NCI-H69 (cell line): Measurements from ENCODE around the gene MGAT3.
A peak's percentile ranks its signal among the peaks of the same experiment; 100 is the strongest.

Experiments
- DNase-seq: peaks from one replicate; lab custom pipeline; 2025; lab: John Stamatoyannopoulos, UW

Gene MGAT3

DNA sequence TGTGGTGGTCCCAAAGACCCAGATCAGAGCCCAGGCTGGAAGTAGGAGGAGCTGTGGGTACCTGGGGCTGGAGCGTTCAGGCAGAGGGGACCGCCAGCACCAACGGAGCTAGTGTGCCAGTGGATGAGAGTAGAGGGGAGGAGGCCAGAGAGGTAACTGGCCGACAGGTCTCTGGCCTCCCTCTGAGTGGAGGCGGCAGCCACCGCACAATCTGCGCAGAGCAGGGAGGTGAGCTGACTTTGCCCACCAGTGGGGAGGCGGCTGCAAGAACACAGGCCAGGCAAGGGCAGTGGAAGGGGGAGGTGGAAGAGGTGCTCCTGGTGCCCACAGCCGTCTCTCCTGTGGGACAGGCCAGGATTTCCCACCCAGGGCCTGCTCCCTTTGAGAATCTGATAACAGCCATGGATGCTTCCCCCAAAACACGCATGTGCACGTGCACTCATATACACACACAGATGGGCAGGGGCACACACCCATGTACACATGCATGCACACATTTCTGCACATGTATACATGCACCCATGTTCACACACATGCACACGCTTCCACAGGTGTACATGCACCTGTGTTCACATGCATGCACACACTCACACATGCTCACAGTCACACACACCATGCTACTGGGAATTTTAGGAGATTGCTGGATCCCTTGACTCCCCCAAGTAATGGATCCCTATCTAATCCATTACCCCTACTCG is 6.4 kb upstream of the MGAT3 start:
- DNase-seq, result no peak

DNA sequence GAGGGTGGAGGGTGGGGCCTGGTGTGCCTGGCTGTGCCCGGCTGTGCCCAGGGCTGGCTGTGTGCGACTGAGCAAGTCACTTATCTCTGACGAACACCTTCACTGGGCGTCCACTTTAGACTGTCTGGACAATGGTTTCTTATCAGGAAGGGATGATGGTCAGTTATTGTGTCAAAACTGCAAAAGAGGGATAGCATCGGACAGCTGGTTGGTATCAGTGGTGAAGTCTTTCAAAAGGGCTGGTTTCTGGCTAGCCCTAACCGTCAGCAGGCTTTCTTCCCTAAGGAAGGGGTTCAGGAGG is 4.1 kb upstream of the MGAT3 start:
- no peak for DNase-seq

DNA sequence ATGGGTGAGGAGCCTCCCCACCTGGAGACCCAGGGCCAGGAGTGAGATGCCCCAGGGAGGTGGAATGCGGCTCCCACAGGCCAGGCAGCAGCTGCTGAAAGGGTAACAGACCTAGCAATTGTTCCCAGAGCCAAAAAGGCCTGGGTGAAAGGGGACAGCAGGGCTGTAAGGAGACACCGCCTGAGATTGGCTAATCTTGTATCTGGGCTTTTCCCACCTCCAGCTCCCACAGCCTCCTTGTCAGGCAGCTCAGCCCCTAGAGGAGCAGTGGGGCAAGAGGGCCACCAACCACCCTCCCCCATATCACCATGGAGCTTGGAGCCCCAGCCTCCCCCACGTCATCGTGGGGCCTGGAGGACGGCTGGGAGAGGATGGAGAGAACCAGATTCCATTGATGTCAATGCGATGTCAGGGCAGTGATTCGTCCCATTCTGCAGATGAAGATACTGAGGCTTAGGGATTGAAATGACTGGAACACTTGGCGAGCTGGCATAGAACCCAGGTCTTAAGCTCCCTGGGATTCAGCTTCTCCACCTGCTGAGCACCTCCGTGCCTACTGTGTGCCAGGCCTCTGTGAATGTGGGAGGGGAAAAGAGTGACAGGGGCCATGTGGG is 2.9 kb upstream of the MGAT3 start:
- peak; percentile 20 for DNase-seq

DNA sequence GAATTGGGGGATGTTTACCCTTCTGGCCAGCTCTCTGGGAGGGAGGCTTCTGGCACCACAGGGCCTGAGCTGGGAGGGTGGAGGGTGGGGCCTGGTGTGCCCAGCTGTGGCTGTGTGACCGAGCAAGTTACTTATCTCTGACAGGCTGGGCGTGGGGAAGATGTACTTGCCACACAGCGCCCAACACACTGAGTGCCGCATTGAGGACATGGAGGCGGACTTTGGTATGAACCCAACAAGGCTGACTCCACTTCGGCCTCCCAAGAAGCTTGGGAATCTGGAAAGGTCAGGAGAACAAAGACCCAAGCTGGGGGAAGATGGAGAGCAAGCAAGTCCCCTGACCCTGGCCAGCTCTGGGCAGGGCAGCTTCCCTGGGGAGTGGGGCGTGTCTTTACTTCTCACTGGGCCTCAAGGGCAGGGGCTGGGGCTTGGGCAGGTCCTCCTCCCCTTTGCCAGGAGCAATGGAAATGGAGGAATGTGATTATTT is 2.4 kb upstream of the MGAT3 start:
- peak; percentile 37 for DNase-seq

DNA sequence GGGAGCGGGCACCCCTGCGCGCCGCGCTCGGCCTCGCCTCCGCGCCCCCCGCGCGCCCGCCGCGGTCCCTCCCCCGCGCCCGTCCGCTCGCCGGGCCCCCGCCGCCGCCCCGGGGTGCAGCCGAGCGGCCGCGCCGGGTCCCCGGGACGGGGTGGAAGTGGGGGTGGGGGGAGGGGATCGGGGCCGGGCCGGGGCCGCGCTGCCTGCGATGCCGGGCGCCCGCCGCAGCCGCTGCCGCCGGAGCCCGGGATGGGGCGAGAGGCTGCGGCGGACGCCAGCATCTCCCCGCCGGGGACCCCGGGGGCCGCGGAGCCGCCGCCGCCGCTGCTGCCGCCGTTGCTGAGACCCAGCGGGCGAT is 365 bp downstream of the MGAT3 start:
- peak; percentile 47 for DNase-seq

DNA sequence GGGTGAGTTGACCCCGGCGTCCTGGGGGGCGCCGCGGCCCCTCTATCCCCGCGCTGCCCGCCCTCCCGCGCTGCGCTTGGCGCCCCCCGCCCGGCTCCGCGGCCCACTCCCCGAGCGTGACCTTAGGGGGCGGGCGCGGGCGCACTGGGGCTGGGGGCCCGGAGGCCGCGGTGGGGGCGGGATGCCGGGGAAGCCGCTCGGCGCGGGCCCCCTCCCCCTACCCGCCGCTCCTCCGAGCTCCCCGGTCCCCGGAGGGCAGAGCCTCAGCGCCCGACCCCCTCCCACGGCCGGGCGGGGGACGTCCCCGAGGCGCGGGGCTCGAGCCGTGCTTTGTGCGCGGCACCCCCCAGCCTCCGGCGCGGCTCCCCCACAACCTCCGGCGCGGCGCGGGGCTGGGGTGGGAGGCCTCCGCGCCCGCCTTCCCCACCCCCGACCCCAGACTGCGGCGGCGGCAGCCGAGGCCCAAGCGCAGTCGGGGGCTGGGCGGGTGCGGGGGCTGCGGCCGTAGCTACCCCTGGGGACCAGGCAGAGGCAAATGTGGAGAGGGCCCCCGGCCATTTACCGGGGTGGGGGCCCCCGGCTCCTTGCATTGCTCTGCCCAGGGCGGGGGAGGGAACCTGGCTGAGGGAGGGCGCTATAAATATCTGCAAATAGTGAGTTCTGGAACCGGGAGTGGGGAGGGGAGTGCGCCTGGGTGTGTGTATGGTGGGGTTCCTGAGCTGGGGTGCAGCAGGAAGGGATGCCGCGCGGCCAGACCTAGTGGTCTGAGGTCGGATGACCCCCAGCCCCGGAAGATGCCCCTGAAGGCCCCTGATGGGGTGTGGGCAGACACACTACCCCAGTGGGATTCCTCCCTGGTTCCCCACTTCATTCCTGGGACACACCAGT is 988 bp downstream of the MGAT3 start:
- DNase-seq, result peak; percentile 35

DNA sequence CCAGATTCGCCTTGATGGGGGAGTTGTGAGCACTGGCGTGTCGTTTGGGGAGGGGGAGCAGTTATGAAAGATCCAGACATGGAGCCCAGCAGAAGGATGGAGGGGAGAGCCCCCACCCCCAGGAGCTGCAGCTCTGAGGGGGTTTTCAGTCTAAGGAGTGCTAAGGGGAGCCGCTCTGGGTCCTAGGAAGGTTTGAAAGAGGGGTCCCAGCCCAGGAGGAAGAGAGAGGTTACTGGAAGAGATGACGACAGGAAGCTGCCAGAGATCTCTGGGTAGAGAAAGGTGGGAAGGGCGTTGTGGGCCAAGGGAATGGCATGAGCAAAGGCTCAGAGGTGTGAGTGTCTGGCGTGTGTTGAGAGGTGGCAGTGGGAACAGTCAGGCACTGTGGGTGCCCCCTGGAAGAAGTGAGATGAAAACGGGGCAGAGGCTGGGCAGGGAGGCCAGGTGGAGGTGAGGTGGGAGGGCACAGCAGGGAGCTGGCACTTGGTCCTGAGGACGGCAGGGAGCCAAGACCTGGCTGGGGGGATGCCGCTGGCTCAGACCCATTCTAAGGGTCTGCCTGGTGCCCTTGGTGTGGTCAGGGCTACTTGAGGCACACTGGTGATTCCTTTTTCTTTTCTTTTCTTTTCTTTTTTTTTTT is 1.8 kb downstream of the MGAT3 start:
- DNase-seq, result no peak

DNA sequence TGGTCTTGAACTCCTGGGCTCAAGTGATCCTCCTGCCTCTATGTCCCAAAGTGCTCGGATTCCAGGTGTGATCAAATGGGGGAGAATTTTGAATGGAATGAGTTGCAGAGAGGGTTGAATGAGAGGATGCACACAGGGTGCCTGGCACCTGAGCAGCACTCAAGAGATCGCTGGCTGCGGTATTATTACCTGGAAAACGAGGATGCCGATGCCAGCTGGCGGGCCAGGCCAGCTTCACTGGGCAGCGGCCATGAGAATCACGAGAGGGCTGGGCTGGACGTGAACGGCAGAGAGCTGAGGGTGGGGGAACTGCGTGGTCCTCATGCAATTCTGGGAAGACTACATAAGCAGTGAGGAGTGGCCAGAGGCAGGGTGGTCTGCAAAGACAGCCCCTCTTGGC is 2.9 kb downstream of the MGAT3 start:
- no peak for DNase-seq

DNA sequence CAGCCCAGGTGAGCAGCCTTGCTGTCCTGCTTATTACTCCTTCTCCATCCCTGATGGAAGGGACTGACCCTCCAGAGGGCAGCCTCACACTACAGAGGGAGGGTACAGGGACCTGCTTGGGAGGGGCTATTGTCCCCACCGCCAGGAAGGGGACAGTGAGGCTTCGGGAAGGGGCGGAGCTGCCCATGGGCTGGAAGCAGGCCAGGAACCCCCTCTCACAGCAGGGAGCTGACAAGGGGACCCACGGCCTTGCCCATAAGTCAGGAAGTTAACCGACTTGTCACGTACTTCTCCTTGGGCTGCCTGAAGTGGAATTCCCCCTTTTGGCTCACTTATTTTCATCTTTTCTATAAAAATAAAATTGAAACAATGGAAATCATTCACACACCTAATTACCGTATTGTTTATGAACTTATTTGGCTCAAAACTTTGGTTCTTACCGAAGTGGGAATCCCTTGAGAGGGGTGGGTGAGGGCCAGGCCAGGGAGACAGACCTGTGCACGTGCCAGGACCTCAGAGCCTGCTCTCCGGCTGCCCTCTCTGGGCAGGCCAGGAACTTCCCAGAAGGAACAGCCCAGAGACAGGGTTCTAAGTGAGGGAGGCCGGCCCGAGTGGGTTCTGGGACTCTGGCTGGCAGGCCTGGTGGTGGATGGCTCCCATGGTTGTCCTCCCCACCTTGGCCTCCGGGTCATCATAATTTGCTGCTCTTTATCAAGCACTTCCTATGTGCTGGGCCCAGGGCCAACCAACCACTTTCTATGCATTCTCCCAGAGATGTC is 5.8 kb downstream of the MGAT3 start:
- DNase-seq, result no peak

DNA sequence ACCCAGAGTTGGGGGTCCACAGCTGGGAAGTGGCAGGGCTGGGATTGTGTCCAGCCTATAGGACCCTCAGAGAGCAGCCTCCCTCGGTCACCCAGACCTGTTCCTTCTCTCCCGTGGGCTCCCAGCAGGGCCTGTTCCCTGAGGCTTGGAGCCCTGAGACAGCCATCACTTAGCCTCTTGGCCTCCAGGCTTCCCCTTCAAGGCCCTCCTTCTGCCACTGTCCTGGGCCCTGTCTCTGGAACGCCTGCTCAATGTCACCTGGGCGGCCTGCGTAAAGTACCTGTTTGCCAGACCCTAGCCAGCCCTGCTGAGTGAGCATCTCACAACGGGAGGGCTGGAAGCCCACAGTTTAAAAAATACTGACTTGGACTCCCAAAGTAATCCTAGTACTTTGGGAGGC is 6.5 kb downstream of the MGAT3 start:
- DNase-seq, result no peak

DNA sequence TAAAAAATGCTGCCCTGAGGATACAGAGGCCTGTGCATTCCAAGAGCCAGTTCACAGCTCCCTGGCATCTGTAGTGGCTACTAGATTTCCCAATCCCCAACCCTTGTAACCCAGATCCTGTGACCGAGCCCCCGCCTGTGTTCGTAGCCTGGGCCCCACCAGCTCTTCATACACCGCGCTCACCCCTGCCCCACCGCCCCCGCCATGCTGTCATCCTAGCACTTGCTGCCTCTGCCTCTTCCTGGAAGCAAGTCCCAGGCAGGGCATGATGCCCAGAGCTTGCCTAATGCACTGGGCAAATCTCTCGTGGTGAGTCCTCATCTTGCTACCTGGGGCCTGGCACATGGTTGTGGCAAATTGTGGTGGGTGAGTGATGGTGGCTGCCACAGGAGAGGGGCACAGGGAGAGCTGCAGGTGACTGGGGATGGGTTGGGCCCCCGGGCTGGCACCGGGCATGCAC is 7.1 kb downstream of the MGAT3 start:
- DNase-seq, result no peak

DNA sequence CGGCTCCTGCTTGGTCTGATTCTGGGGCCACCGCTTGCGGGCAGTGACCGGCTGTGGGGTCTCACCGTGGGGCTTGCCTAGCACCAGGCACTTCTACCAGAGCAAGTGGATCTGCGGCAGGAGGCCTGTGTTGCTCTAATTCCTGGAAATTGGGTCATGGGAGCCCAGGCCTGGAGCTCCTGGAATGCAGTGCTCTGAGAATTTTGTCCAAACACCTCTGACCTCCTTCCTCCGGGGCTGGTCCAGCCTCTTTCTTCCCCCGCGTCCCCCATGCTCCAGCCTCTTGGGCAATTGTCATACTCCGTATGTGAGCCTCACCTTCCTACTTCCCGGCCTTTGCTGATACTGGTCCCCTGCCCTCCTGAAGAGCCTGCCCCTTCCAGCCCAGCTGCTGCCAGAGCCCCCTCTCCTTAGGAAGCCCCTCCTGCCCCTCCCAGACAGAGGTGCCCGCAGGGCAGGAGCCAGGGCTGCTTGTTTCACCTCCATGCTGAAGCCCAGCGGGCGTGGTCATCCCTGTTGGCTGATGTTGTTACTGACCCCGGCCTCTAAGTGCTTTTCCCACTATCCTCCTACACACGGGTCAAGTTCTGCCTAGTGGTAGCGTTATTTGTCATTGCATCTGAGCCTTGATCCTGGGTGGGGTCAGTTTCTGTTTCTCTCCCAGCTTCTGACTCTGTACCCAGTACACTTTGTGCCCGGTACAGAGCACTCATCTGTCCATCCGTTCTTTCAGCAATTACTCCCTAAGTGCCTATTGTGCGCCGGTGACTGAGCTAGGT is 9.6 kb downstream of the MGAT3 start:
- DNase-seq, result no peak

DNA sequence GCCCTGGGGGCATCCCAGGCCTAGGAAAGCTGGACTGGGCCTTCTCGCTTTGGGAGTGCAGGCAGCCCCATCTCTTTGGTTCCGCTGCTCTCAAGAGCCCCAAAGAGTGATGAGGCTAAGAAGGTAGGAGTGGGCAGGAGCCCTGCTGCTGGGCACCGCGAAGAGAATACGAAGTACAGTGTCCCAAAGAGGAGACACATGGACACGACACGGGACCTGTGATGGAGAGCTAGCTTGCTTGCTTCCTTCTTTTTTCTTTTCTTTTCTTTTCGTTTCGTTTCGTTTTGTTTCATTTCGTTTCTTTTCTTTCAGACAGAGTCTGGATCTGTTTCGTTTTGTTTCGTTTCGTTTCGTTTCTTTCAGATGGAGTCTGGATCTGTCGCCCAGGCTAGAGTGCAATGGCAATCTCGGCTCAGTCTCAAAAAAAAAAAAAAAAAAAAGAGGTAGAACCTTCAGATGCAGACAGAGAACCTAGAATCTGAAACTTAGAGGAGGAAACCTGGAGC is 10.6 kb downstream of the MGAT3 start:
- no peak for DNase-seq

DNA sequence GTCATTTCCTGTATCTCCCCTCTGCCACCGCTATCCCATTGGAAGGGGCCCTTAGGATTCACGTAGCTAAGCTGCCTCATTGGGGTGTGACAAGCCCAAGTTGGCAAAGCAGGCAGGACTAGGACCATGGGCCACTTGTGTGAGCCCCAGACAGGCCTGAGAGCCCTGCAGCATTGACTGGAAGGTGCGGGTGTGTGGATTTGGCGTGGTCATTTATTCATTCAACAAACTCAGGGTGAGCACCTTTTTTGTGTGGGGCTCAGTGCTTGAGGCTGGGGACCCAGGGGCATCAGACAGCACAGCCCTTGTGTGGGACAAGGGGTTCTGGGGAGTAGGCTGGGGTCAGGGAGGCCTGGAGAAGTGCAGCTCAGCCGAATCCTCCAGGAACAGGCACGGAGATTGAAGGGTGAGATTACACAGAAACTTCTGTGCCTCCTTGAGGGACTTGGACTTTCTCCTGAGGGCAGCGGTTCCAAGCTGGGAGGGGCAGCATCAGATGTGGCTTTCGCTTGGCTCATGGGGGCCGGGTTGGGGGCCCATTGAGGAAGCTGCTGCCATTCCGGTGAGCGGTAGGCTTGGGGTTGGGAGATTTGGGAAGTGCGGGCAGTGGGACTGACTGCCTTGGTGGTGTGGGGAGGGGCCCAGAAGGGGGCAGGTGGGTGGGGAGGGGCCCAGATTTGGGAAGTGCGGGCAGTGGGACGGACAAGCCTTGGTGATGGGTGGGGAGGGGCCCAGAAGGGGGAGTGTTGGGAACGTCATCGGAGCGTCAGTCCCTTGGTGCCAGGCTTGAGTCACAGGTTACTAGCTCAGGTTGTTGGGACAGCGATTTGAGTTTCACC is 11.9 kb downstream of the MGAT3 start:
- no peak for DNase-seq

DNA sequence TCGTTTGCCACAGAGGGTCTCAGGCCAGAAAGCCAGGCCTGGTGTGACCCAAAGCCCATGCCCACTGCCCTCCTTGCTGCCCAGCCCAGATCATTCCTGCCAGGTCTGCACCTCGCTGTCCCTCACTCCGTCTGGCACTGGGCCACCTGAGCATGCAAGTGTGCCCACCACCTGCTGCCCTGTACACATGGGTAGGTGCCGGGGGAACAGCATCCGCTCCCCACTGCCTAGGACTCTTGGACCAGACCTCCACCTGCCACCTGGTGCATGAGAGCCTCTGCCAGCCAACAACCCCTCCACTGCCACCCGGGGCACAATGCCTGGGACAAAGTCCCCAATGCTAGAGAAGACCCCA is 12.5 kb downstream of the MGAT3 start:
- DNase-seq, result peak; percentile 32

DNA sequence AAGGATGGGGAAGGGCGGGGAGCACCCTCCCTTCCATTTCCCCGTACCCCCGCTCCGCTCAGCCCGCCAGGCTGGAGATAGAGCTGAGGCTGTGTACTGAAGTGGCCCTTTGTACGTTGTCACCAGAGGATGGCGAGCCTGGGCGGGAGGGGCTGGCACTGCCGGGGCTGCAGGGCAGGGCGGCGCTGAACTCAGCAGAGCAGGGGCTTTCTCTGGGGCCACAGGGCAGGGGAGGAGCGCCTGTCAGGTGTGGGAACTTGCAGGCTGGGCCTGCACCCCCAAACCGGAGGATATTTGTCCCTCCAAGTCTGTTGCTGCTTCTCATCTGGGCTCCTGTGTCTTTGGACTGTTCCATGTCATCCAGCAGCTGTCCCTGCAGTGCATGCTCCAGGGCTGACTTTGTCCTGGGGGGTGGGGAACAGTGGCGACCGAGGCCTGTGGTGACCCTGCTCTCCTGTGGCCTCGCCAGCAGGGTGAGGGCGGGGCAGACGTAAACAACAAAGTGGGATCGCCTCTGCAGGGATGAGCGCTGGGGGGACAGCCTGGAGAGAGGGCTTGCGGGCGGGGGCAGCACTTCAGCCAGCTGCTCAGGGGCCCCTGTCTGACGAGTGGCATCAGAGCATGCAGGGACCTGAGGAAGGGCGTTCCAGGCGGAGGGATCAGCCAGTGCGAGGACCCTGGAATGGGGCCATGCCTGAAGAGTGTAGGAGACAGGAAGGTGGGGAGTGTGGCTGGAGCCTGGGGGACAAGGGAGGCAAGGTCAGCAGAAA is 13.1 kb downstream of the MGAT3 start:
- no peak for DNase-seq

DNA sequence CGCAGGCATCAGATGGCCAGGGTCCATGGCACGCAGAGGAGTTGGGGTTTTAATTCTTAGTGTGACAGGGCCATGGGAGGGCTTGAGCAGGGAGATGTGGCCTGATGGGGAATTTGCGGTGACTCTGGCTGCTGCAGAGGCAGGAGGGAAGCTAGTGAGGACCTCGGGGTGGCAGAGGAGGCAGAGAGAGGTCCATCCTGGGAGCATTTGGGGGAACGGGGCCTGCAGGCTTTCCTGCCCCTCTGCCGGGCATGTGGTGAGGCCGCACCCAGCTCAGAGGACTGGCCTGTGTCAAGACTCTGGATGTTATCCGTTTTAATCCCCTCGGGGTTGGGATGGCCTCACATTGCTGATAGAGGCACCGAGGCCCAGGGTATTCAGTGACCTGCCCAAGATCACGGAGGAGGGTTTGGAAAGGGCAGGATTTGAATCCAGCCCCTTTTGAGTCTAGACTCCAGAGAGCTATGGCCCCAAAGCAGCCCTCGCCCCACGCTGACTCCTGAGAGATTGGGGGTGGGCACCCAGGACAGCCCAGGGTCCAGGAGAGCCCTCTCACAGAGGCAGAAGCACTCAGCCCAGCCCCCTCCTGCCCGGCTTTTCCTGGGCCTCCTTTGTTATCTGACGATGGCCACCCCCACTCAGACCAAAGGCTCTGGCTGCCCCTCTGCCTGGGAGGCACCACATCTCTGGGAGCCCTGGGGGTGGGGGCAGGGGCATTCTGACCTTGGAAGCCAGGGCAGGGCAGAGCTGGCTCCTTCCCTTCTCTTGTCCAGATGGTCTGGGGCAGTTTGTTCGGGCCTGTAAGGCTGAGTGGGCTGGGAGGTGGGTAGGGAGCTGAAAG is 13.9 kb downstream of the MGAT3 start:
- DNase-seq, result no peak
